Panc1 (cell line): ENCODE results near the gene DAPK2. TPM values are rescaled to one million over a fixed set of nuclear protein-coding genes. Genes with fewer than 3 reads are reported as not detected.

Experiments
- ATAC-seq: fragments of 200-7000 bp; cut with Tn5 transposase; 2 replicates; pipeline ENCODE4 v1.9.1; 2020; ENCODE audit warnings: mild to moderate bottlenecking, moderate library complexity
- BruUV-seq: library from RNA; stranded (reverse); fragments of 400-500 nt; replicated peaks from 2 replicates; lab custom pipeline; 2021; lab: Mats Ljungman, UMichigan
- CTCF ChIA-PET: fragments of 300-600 bp; sonication (Branson Sonifier 250); formaldehyde crosslinking; loops from one replicate; lab custom pipeline; 2022; ENCODE audit warnings: antibody characterized with exemption; lab: Charles Lee
- POLR2A ChIA-PET: fragments of 300-600 bp; sonication (Branson Sonifier 250); formaldehyde crosslinking; loops from one replicate; lab custom pipeline; 2022; ENCODE audit warnings: antibody characterized with exemption; lab: Charles Lee
- DNase-seq: peaks from one replicate; pipeline ENCODE4 v3.0.0-alpha.2; 2010; ENCODE audit warnings: low read depth, low spot score
- H3K27ac ChIP-seq: 2 replicates; pipeline ENCODE4 v1.5.1; 2011; ENCODE audit warnings: mild to moderate bottlenecking, low read length, inconsistent platforms
- H3K27me3 ChIP-seq: fragments of 200-500 bp; sonication (Bioruptor generic); 2 replicates; pipeline ENCODE4 v1.6.0; 2014; ENCODE audit warnings: low read length, inconsistent platforms; ENCODE audit not compliant: control insufficient read depth, insufficient read depth
- H3K36me3 ChIP-seq: fragments of 200-500 bp; sonication (Bioruptor generic); 2 replicates; pipeline ENCODE4 v1.5.1; 2014; ENCODE audit warnings: inconsistent platforms, mild to moderate bottlenecking, low read length, moderate library complexity; ENCODE audit not compliant: control insufficient read depth, insufficient read depth
- H3K4me1 ChIP-seq: 2 replicates; pipeline ENCODE4 v1.5.1; 2011; ENCODE audit warnings: inconsistent platforms, mild to moderate bottlenecking, low read length, moderate library complexity; ENCODE audit not compliant: control insufficient read depth, insufficient read depth
- H3K4me3 ChIP-seq, 2 experiments: 2 replicates each; pipeline ENCODE4 v1.5.1; 2011 to 2012; ENCODE audit warnings: low read depth in 2 of 2, low read length in 2 of 2, mild to moderate bottlenecking in 2 of 2, inconsistent platforms in 1 of 2, moderate library complexity in 1 of 2
- H3K9me3 ChIP-seq: fragments of 200-500 bp; sonication (Bioruptor generic); 2 replicates; pipeline ENCODE4 v1.5.1; 2014; ENCODE audit warnings: low read depth, mild to moderate bottlenecking, inconsistent platforms, low read length, moderate library complexity; ENCODE audit not compliant: control insufficient read depth, insufficient read depth
- POLR2AphosphoS5 ChIP-seq: IDR thresholded peaks from 2 replicates; pipeline ENCODE4 v1.6.1; 2012; ENCODE audit warnings: mild to moderate bottlenecking, low read depth, low read length, moderate library complexity
- SIN3A ChIP-seq: IDR thresholded peaks from 2 replicates; pipeline ENCODE4 v1.6.1; 2012; ENCODE audit warnings: low read depth, mild to moderate bottlenecking, low read length, moderate library complexity, borderline replicate concordance; ENCODE audit not compliant: insufficient read depth
- TCF7L2 ChIP-seq: IDR thresholded peaks from 2 replicates; pipeline ENCODE4 v1.6.1; 2011; ENCODE audit warnings: mild to moderate bottlenecking, low read depth, low read length, inconsistent platforms
- in situ Hi-C: cut with HindIII; loops from 2 replicates; pipeline ENCODE4 v1.10.0; 2016; ENCODE audit warnings: low sequenced_read_pairs, low pct_unique_long_range_greater_than_20kb
- intact Hi-C: fragments of 100-400 bp; cut with micrococcal nuclease; formaldehyde crosslinking; loops from one replicate; pipeline ENCODE4 v1.10.0; 2022; ENCODE audit not compliant: unreplicated experiment
- total RNA-seq: library from RNA; stranded (reverse); gene quantifications from one replicate; pipeline ENCODE4 v1.2.1, GENCODE V29; 2021; ENCODE audit not compliant: unreplicated experiment
- TF ChIP-seq, protein P1 (sequence below), 2 experiments: IDR thresholded peaks; 2 replicates each; pipeline ENCODE4 v1.6.1; 2011 to 2012; ENCODE audit warnings: low read depth in 2 of 2, control low read depth in 1 of 2, low read length in 1 of 2, mild to moderate bottlenecking in 1 of 2, moderate library complexity in 1 of 2; ENCODE audit not compliant: insufficient read depth in 1 of 2
- TF ChIP-seq, protein P2 (sequence below): fragments of 450-650 bp; IDR thresholded peaks from 2 replicates; pipeline ENCODE4 v1.5.1; 2017; ENCODE audit warnings: mild to moderate bottlenecking

The DAPK2 gene
- total RNA-seq, 1 experiment from 2014 or later: 10.2 TPM

DNA sequence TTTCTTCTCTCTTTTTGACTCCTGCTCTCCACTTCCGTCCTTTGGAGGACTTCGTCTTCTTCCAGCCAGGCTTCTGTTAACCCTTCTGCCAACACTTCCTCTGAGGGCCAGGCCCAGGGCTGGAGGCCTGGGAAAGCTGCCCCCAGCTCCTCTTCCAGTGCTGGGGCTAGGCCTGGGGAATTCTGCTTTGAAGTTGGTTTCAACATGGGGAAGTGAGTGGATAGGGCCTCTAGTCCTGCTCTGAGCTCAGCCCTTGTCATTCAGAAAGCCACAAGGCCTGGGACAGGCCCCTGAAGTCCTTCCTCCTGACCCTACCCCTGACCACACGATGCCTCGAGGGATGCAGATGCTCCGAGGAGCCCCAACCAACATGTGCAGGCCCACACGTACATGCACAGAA, 158.7 kb downstream of the DAPK2 start:
- DNase-seq: no peak
- in situ Hi-C loops: no loop called here
- ChIA-PET POLR2A (interaction anchor here (0.6 kb wide), 1 partner anchor 46 kb away, joined by 3 read pairs; no protein-coding TSS in a partner anchor), CTCF (no interaction called here)
- no peaks in the 10 kb centered on the region for H3K27me3 ChIP-seq
- BruUV-seq: no TSS peak
- H3K4me1 ChIP-seq: no peaks in the 10 kb centered on the region
- TF ChIP-seq TCF7L2 (no peak), POLR2AphosphoS5 (no peak), SIN3A (no peak)
- TF ChIP-seq, protein P1, sequence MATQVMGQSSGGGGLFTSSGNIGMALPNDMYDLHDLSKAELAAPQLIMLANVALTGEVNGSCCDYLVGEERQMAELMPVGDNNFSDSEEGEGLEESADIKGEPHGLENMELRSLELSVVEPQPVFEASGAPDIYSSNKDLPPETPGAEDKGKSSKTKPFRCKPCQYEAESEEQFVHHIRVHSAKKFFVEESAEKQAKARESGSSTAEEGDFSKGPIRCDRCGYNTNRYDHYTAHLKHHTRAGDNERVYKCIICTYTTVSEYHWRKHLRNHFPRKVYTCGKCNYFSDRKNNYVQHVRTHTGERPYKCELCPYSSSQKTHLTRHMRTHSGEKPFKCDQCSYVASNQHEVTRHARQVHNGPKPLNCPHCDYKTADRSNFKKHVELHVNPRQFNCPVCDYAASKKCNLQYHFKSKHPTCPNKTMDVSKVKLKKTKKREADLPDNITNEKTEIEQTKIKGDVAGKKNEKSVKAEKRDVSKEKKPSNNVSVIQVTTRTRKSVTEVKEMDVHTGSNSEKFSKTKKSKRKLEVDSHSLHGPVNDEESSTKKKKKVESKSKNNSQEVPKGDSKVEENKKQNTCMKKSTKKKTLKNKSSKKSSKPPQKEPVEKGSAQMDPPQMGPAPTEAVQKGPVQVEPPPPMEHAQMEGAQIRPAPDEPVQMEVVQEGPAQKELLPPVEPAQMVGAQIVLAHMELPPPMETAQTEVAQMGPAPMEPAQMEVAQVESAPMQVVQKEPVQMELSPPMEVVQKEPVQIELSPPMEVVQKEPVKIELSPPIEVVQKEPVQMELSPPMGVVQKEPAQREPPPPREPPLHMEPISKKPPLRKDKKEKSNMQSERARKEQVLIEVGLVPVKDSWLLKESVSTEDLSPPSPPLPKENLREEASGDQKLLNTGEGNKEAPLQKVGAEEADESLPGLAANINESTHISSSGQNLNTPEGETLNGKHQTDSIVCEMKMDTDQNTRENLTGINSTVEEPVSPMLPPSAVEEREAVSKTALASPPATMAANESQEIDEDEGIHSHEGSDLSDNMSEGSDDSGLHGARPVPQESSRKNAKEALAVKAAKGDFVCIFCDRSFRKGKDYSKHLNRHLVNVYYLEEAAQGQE (IDR thresholded peaks at IDR 0.05; ENCODE audit: insufficient read depth in 1 of 2, low read depth in 2 of 2, low read length in 1 of 2): no peak
- TF ChIP-seq, protein P2, sequence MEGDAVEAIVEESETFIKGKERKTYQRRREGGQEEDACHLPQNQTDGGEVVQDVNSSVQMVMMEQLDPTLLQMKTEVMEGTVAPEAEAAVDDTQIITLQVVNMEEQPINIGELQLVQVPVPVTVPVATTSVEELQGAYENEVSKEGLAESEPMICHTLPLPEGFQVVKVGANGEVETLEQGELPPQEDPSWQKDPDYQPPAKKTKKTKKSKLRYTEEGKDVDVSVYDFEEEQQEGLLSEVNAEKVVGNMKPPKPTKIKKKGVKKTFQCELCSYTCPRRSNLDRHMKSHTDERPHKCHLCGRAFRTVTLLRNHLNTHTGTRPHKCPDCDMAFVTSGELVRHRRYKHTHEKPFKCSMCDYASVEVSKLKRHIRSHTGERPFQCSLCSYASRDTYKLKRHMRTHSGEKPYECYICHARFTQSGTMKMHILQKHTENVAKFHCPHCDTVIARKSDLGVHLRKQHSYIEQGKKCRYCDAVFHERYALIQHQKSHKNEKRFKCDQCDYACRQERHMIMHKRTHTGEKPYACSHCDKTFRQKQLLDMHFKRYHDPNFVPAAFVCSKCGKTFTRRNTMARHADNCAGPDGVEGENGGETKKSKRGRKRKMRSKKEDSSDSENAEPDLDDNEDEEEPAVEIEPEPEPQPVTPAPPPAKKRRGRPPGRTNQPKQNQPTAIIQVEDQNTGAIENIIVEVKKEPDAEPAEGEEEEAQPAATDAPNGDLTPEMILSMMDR: no peak
- no peaks in the 10 kb centered on the region for H3K9me3 ChIP-seq
- H3K36me3 ChIP-seq: no peaks in the 10 kb centered on the region
- no peak for ATAC-seq
- intact Hi-C loops: no loop called here
- no peak overlapping the region for H3K4me3 ChIP-seq
- no peak overlapping the region for H3K27ac ChIP-seq

DNA sequence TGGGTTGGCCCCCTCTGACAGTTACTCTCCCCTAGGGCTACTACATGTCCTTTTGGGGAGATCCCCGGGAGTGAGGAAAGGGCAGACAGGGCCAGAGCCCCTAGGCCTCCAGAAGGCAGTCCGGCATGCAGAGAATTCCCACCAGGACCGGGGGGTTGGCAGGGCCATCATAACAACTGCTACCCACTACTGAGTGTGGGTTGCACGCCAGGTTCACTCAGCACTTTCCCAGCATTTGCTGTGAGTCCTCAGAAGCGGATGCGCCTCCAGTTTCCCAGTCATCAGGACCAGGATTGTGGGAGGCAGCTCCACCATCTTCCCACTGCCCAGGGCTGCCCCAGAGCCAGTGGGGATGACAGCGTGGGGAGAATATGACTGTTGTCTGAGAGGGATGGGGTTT, 161.3 kb downstream of the DAPK2 start:
- intact Hi-C loops: no loop called here
- Histone ChIP-seq H3K27me3 (no peaks in the 10 kb centered on the region), H3K27ac (no peak overlapping the region), H3K9me3 (no peaks in the 10 kb centered on the region), H3K4me3 (no peak overlapping the region), H3K36me3 (no peaks in the 10 kb centered on the region), H3K4me1 (no peaks in the 10 kb centered on the region)
- ChIA-PET CTCF (no interaction called here), POLR2A (no interaction called here)
- in situ Hi-C loops: no loop called here
- ATAC-seq (no peak), DNase-seq (no peak)
- TF ChIP-seq SIN3A (no peak), TCF7L2 (no peak), POLR2AphosphoS5 (no peak)
- TF ChIP-seq, protein P2: no peak
- TF ChIP-seq, protein P1 (IDR thresholded peaks at IDR 0.05; ENCODE audit: insufficient read depth in 1 of 2, low read depth in 2 of 2, low read length in 1 of 2): no peak
- no TSS peak for BruUV-seq
